Measurements from ENCODE around the gene SERINC5.

DNA sequence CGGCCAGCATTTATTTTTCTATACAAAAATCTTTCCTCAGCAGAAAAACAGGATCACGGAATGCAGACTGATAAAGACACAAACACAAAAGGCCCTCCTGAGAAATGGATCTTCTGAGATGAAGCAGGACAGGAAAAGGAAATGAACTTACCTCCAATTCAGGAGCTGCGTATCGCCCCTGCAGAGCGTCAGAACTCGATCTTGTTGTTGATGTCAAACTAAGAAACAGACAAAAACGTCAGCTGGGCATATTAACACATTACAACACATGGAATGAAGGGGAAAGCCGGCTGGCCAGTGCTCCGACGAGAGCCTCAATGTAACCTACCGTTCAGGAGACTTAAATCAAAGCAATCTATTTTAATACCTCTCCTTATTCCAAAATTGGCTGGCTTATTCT, 105.1 kb downstream of the SERINC5 start:
- TF ChIP-seq CTCF (conservative IDR thresholded peaks at IDR 0.05; ENCODE audit: low read depth, low read length): no peak
- no peak for TF ChIP-seq EZH2 (IDR thresholded peaks at IDR 0.05; ENCODE audit: low read length, unreplicated experiment)
